ENCODE data around the gene SLC10A7.

The SLC10A7 gene, protein sequence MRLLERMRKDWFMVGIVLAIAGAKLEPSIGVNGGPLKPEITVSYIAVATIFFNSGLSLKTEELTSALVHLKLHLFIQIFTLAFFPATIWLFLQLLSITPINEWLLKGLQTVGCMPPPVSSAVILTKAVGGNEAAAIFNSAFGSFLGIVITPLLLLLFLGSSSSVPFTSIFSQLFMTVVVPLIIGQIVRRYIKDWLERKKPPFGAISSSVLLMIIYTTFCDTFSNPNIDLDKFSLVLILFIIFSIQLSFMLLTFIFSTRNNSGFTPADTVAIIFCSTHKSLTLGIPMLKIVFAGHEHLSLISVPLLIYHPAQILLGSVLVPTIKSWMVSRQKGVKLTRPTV

DNA sequence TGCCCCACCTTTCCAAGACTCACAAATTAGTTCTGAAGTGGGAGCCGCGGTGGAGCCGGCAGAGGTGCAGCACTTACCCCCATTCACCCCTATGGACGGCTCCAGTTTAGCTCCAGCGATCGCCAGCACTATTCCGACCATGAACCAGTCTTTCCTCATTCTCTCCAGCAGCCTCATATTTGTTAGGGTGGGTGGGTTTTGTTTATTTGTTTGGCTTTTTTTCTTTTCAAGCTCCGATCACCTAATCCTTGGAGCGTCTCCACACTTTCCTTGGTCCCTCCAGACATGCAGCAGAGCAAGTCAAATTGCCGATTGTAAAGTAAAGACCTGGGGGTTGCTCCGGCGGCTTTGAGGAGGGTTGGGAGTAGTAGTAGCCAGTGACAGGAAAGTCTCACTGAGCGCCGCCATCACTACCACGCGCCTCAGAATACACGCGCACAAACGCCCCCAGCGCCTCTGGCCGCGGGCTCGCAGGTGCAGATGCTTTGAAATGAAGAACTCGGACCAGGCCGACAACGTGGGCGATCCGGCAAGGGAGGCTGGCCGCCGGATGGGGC is at the start of gene SLC10A7:
Gene SLC10A7, minus strand, starts transcription at position 400 of the 557 bp plus-strand sequence. Its CDS starts 223 bp downstream, at position 177.
- TF ChIP-seq, protein P1, sequence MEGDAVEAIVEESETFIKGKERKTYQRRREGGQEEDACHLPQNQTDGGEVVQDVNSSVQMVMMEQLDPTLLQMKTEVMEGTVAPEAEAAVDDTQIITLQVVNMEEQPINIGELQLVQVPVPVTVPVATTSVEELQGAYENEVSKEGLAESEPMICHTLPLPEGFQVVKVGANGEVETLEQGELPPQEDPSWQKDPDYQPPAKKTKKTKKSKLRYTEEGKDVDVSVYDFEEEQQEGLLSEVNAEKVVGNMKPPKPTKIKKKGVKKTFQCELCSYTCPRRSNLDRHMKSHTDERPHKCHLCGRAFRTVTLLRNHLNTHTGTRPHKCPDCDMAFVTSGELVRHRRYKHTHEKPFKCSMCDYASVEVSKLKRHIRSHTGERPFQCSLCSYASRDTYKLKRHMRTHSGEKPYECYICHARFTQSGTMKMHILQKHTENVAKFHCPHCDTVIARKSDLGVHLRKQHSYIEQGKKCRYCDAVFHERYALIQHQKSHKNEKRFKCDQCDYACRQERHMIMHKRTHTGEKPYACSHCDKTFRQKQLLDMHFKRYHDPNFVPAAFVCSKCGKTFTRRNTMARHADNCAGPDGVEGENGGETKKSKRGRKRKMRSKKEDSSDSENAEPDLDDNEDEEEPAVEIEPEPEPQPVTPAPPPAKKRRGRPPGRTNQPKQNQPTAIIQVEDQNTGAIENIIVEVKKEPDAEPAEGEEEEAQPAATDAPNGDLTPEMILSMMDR (IDR thresholded peaks at IDR 0.05; ENCODE audit: extremely low read depth, missing control alignments), result no peak
- DNase-seq (ENCODE audit: low spot score), result peak; percentile 84

DNA sequence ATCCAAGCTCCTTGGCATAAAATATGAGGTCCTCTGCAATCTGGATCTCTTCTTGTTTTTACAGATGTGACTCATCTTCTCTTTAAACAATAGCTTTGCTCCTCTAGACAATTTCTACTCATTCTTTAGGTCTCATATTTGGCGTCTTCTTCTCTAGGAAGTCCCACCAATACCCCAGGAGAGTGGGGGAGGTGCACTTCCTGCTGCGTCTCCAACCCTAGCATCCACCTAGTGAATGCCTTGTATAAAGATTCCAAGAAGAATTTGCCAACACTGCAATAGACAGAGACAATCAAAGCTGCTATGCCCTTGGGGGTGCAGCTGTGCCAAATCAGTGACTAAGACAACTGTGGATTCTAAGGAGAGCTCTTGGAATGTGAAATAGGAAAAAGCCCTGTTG is 45.7 kb upstream of the SLC10A7 start:
- TF ChIP-seq, protein P1 (IDR thresholded peaks at IDR 0.05; ENCODE audit: extremely low read depth, missing control alignments), result no peak
- DNase-seq (ENCODE audit: low spot score), result no peak

DNA sequence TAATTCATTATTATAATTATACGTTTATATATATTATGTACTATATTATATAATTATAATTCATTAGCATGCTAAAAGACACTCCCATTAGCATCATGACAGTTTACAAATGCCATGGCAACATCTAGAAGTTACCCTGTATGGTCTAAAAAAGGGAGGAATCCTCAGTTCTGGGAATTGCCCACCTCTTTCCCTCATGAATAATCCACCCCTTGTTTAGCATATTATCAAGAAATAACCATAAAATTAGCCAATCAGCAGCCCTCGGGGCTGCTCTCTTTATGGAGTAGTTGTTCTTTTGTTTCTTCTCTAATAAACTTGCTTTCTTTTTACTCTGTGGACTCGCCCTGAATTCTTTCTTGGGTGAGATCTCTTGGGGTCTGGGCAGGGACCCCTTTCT is 42.8 kb upstream of the SLC10A7 start:
- DNase-seq (ENCODE audit: low spot score), result no peak
- TF ChIP-seq, protein P1 (IDR thresholded peaks at IDR 0.05; ENCODE audit: extremely low read depth, missing control alignments), result no peak

GRCh38 chr4:146550161-146550560 is 28.4 kb upstream of the SLC10A7 start:
- no peak for DNase-seq (ENCODE audit: low spot score)
- TF ChIP-seq, protein P1 (IDR thresholded peaks at IDR 0.05; ENCODE audit: extremely low read depth, missing control alignments), result no peak

GRCh38 chr4:146548443-146548842 is 26.7 kb upstream of the SLC10A7 start:
- TF ChIP-seq, protein P1 (IDR thresholded peaks at IDR 0.05; ENCODE audit: extremely low read depth, missing control alignments), result no peak
- no peak for DNase-seq (ENCODE audit: low spot score)

DNA sequence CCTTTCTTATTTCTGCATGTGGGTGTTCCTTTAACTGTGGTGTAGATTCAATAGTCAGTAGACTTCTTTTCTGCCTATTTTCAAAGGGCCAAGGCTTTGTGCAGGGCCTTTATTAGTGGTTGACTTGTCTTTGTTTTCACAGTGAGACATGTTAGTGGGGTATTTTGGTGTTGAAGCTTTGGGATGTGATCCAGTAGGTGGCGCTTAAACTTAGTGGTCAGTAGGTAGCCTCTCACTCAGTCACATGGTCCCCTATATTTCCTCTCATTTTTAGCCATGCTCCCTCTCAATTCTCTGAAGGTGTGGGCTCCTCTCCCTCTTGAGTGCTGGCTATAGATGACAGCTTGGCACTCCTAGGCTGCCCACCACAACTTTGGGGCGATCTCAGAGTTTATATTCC is 23.4 kb upstream of the SLC10A7 start:
- DNase-seq (ENCODE audit: low spot score), result peak; percentile 18
- TF ChIP-seq, protein P1 (IDR thresholded peaks at IDR 0.05; ENCODE audit: extremely low read depth, missing control alignments), result peak; percentile 26

- TF ChIP-seq, protein P1 (IDR thresholded peaks at IDR 0.05; ENCODE audit: extremely low read depth, missing control alignments), result no peak
- DNase-seq (ENCODE audit: low spot score), result no peak
Measured at GRCh38 chr4:146534178-146534577, 12.4 kb upstream of the SLC10A7 start.

All from GM20000 (cell line).